Measurements from ENCODE around the gene SLC17A3.

Gene SLC17A3

DNA sequence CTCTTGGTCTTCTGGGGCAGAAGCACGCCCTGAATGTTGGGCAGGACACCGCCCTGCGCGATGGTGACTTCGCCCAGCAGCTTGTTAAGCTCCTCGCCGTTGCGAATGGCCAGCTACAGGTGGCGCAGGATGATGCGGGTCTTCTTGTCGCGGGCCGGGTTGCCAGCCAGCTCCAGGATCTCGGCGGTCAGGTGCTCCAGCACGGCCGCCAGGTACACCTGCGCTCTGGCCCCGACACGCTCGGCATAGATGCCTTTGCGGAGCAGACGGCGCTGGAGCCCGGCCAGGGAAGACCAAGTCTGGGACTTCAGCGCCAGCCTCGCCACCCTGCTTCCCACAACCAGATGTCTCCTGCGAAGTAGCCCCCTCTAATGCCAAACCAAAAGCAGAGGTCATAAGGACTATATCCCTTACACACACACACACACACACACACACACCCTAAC, 8.0 kb upstream of the SLC17A3 start:
- no peak overlapping the region for H3K4me3 ChIP-seq (ENCODE audit: low read depth, low read length)
- no peaks in the 10 kb centered on the region for H3K27me3 ChIP-seq (ENCODE audit: insufficient read depth, low read depth, severe bottlenecking)
- H3K36me3 ChIP-seq: no peaks in the 10 kb centered on the region
- TF ChIP-seq, protein P1, sequence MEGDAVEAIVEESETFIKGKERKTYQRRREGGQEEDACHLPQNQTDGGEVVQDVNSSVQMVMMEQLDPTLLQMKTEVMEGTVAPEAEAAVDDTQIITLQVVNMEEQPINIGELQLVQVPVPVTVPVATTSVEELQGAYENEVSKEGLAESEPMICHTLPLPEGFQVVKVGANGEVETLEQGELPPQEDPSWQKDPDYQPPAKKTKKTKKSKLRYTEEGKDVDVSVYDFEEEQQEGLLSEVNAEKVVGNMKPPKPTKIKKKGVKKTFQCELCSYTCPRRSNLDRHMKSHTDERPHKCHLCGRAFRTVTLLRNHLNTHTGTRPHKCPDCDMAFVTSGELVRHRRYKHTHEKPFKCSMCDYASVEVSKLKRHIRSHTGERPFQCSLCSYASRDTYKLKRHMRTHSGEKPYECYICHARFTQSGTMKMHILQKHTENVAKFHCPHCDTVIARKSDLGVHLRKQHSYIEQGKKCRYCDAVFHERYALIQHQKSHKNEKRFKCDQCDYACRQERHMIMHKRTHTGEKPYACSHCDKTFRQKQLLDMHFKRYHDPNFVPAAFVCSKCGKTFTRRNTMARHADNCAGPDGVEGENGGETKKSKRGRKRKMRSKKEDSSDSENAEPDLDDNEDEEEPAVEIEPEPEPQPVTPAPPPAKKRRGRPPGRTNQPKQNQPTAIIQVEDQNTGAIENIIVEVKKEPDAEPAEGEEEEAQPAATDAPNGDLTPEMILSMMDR (IDR thresholded peaks at IDR 0.05; ENCODE audit: low read depth, low read length): no peak
- no peak for DNase-seq
- H3K9me3 ChIP-seq (ENCODE audit: severe bottlenecking): no peaks in the 10 kb centered on the region
- no peak overlapping the region for H3K27ac ChIP-seq

DNA sequence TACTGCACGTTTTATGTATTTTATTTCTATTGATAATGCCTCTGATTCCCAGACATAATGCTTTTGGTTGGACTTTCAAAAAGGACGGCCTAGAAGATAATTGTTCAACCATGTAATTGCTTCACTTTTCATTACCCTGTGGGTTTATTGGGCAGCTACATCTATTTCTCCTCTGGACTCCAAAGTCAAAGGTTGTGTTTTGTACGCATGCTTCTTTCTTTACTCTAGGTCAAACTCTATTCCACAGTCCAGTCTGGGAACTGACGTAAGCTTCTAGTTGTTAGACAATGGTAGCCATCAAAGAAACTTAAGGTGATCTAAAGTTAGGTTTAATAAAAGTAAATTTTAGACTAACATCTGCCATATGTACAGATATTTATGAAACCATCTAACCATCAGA, 6.6 kb upstream of the SLC17A3 start:
- no peak for DNase-seq

DNA sequence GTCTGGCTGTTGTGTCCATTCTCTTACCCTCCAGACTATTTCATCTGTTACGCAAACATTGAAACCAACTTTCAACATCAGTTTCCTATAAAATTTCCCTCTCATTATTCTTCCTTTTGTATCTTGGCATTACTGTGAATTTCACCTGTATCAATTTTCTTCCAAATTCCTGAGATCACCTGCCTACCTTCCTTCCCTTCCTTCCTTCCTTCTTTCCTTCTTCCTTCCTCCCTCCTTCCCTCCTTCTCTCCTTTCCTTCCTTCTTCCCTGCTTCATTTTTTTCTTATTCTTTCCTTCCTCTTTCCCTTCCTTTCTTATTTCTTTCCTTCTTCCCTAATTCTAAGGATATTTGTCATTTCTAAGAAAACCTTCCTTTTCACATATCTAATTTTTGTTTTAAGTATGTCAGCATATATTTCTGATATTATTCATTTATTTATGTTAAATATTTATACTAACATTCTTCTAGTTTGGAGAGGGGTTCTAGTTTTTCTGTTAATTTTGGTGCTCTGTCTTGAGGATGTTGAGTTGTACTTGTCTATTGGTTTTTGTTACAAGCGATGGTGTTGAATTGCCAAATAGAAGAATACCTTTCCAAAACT, 4.8 kb upstream of the SLC17A3 start:
- TF ChIP-seq, protein P1 (IDR thresholded peaks at IDR 0.05; ENCODE audit: low read depth, low read length): no peak
- no peaks in the 10 kb centered on the region for H3K9me3 ChIP-seq (ENCODE audit: severe bottlenecking)

More for the DNA sequence above, 6.6 kb upstream of the SLC17A3 start:
- H3K27me3 ChIP-seq (ENCODE audit: insufficient read depth, low read depth, severe bottlenecking): no peaks in the 10 kb centered on the region
- no peak overlapping the region for H3K27ac ChIP-seq
- no peaks in the 10 kb centered on the region for H3K9me3 ChIP-seq (ENCODE audit: severe bottlenecking)
- no peaks in the 10 kb centered on the region for H3K36me3 ChIP-seq
- TF ChIP-seq, protein P1 (IDR thresholded peaks at IDR 0.05; ENCODE audit: low read depth, low read length): no peak
- H3K4me3 ChIP-seq (ENCODE audit: low read depth, low read length): no peak overlapping the region

DNA sequence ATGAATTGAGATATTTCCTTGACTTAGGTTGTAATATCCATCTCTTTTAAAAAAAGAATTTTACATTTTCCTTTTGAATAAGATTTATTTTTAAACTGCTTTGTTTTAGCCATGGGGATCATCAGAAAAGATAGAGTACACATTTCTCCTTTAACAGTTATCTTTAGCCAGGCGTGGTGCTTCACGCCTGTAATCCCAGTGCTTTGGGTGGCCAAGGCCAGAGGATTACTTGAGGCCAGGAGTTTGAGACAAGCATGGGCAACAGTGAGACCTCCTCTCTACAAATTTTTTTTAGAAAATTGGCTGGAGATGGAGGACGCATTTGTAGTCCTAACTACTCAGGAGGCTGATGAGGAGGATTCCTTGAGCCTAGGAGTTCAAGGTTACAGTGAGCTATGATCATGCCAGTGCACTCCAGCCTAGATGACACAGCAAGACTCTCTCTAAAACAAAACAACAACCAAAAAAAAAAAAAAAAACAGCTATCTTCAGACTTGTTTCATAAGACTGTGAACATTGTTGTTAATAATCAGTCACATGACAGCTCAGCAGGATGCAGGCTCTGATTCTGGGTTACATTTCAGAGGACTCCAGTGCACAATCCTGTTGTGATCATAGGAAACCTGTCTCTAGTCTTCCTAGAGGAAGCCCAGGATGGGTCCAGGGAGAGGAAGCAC, 2.0 kb upstream of the SLC17A3 start:
- Histone ChIP-seq H3K9me3 (ENCODE audit: severe bottlenecking) (no peaks in the 10 kb centered on the region), H3K36me3 (no peaks in the 10 kb centered on the region), H3K27me3 (ENCODE audit: insufficient read depth, low read depth, severe bottlenecking) (no peaks in the 10 kb centered on the region), H3K4me3 (ENCODE audit: low read depth, low read length) (no peak overlapping the region), H3K27ac (no peak overlapping the region)
- TF ChIP-seq, protein P1 (IDR thresholded peaks at IDR 0.05; ENCODE audit: low read depth, low read length): no peak
- no peak for DNase-seq

More for the DNA sequence above, 4.8 kb upstream of the SLC17A3 start:
- H3K27me3 ChIP-seq (ENCODE audit: insufficient read depth, low read depth, severe bottlenecking): no peaks in the 10 kb centered on the region
- DNase-seq: no peak
- H3K27ac ChIP-seq: no peak overlapping the region
- H3K4me3 ChIP-seq (ENCODE audit: low read depth, low read length): no peak overlapping the region
- H3K36me3 ChIP-seq: no peaks in the 10 kb centered on the region

DNA sequence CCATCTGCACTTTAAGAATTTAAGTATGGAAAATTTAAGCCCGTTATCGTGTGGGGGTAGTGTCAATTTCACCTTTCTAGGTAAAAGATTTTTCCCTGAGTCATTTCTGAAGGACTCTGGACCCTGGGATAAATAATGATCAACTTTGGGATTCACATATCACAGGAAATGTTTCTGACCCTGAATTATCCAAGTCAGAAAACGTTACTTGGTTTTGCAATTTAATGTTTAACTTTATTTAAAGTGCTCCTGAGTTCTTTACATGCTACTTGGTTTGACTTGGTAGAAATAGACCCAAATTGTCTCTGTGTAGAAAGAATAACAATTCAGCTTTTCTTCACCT, 1.5 kb upstream of the SLC17A3 start:
- no peaks in the 10 kb centered on the region for H3K27me3 ChIP-seq (ENCODE audit: insufficient read depth, low read depth, severe bottlenecking)
- H3K36me3 ChIP-seq: no peaks in the 10 kb centered on the region
- no peak overlapping the region for H3K4me3 ChIP-seq (ENCODE audit: low read depth, low read length)
- H3K27ac ChIP-seq: no peak overlapping the region
- TF ChIP-seq, protein P1 (IDR thresholded peaks at IDR 0.05; ENCODE audit: low read depth, low read length): no peak
- no peak for DNase-seq
- H3K9me3 ChIP-seq (ENCODE audit: severe bottlenecking): no peaks in the 10 kb centered on the region

All from WERI-Rb-1 (cell line).